WTC11 (cell line): ENCODE results near the gene MAST4.

Experiments used
- CTCF ChIP-seq: fragments of 200-600 bp; IDR thresholded peaks from 2 replicates; pipeline ENCODE4 v1.8.0; 2022; ENCODE audit warnings: antibody characterized with exemption
- ETV6 ChIP-seq: sonication (generic); formaldehyde crosslinking; IDR thresholded peaks from 2 replicates; pipeline ENCODE4 v1.8.1; 2022; ENCODE audit warnings: mild to moderate bottlenecking, missing genetic modification reagents
- FOXK1 ChIP-seq: sonication (generic); formaldehyde crosslinking; IDR thresholded peaks from 2 replicates; pipeline ENCODE4 v1.8.0; 2022; ENCODE audit warnings: mild to moderate bottlenecking, moderate library complexity, missing genetic modification reagents
- NR2C2 ChIP-seq: sonication (generic); formaldehyde crosslinking; IDR thresholded peaks from 2 replicates; pipeline ENCODE4 v1.8.0; 2022; ENCODE audit warnings: mild to moderate bottlenecking, missing genetic modification reagents
- TEAD4 ChIP-seq: sonication (generic); formaldehyde crosslinking; IDR thresholded peaks from 2 replicates; pipeline ENCODE4 v1.8.0; 2022; ENCODE audit warnings: mild to moderate bottlenecking, missing genetic modification reagents
- USF2 ChIP-seq: sonication (generic); formaldehyde crosslinking; IDR thresholded peaks from 2 replicates; pipeline ENCODE4 v1.8.1; 2023; ENCODE audit warnings: mild to moderate bottlenecking, missing genetic modification reagents, moderate library complexity
- ZBTB43 ChIP-seq: sonication (generic); formaldehyde crosslinking; IDR thresholded peaks from 2 replicates; pipeline ENCODE4 v1.8.1; 2023; ENCODE audit warnings: mild to moderate bottlenecking, missing genetic modification reagents

GRCh38 chr5:67164856-67165525 is 568.8 kb downstream of the MAST4 start:
- no peak for TF ChIP-seq FOXK1 (CRISPR knock-in tag)
- no peak for TF ChIP-seq CTCF
- no peak for TF ChIP-seq TEAD4
- TF ChIP-seq ZBTB43 = no peak
- TF ChIP-seq USF2 = no peak
- TF ChIP-seq ETV6 = no peak
- no peak for TF ChIP-seq NR2C2 (CRISPR knock-in tag)
